ENCODE measurements around the gene IGF2R. TPM values are rescaled to one million over a fixed set of nuclear protein-coding genes. Genes with fewer than 3 reads are reported as not detected.

Gene IGF2R
- total and polyA plus RNA-seq, 2 experiments from 2014 or later = 8.1 to 30.9 TPM

DNA sequence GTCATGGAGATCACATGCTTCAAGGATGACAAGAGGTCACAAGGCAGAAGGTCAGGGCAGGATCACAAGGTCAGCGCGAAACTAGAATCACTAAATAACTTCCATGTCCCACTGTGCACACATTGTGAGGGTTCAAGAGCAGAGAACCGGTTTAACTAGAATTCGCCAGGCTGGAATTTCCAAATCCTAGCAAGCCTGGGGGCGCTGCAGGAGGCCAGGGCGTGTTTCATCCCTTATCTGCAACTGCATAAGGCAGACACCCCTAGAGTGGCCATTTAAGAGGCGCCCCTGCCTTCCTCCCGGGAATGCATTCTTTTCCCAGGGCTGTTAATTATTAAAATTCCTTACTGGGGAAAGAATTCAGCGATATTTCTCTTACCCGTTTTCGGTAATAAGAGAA is 112.5 kb downstream of the IGF2R start:
- Histone ChIP-seq H3K27me3 (replicated peaks; ENCODE audit: insufficient read depth) (no peaks in the 10 kb centered on the region), H3K9ac (no peak overlapping the region), H3K27ac (no peak overlapping the region), H3K9me3 (ENCODE audit: low read depth) (no peaks in the 10 kb centered on the region), H3K9me2 (ENCODE audit: insufficient read depth) (no peaks in the 10 kb centered on the region), H3K79me2 (ENCODE audit: insufficient read depth) (no peaks in the 10 kb centered on the region), H3K4me2 (ENCODE audit: unreplicated experiment) (no peak overlapping the region), H2AFZ (no peak overlapping the region), H3K36me3 (ENCODE audit: low read depth) (0 out of 2 replicates have a peak, but pooled peaks cover 12% of the 10 kb centered on the region), H3F3A (ENCODE audit: insufficient read depth) (peaks cover 11% of the 10 kb centered on the region; the same call in 1 of the 2 replicates), H4K20me1 (ENCODE audit: insufficient read depth) (no peaks in the 10 kb centered on the region), H3K4me1 (ENCODE audit: insufficient read depth) (peaks cover 10% of the 10 kb centered on the region), H3K4me3 (no peak overlapping the region)
- in situ Hi-C loops (cut with MboI) = no loop called here
- DNase-seq = no peak
- TF ChIP-seq EZH2 (IDR thresholded peaks at IDR 0.05; ENCODE audit: insufficient read depth, poor library complexity, severe bottlenecking) = no peak
- no peak for TF ChIP-seq EZH2phosphoT487 (IDR thresholded peaks at IDR 0.05; ENCODE audit: insufficient read depth, low read depth)
- 86 to 87% methylated on average over 11 of the region's 11 CpGs for WGBS, 2 experiments (ENCODE audit: low coverage in 1 of 2, low lambda C conversion rate in 2 of 2, missing lambda C conversion rate in 2 of 2)

DNA sequence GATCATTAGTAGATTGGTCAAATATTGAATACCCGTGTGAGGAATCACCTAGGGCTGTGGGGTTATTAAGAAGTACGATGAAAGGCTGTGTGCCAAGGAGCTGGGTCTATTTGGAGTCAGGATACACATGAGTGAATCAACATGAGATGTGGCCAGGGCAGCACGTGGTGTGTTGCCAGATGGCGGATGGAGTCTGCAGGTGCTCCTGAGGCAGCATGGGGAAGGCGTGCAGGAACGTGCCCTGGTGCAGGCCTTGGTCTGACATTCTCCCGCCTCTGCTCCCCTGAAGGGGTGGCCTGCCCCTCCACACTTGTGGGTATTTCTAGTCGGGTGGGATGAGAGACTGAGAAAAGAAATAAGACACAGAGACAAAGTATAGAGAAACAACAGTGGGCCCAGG is 113.7 kb downstream of the IGF2R start:
- H3K36me3 ChIP-seq (ENCODE audit: low read depth) = 0 out of 2 replicates have a peak, but pooled peaks cover 12% of the 10 kb centered on the region
- H3F3A ChIP-seq (ENCODE audit: insufficient read depth) = peaks cover 3% of the 10 kb centered on the region; the same call in 1 of the 2 replicates
- in situ Hi-C loops (cut with MboI) = no loop called here
- no peak overlapping the region for H3K9ac ChIP-seq
- H3K27ac ChIP-seq = no peak overlapping the region
- no peaks in the 10 kb centered on the region for H3K79me2 ChIP-seq (ENCODE audit: insufficient read depth)
- no peaks in the 10 kb centered on the region for H3K9me2 ChIP-seq (ENCODE audit: insufficient read depth)
- peaks cover 3% of the 10 kb centered on the region for H3K4me1 ChIP-seq (ENCODE audit: insufficient read depth)
- WGBS, 2 experiments (ENCODE audit: low coverage in 1 of 2, low lambda C conversion rate in 2 of 2, missing lambda C conversion rate in 2 of 2) = 83 to 84% methylated on average over 8 of the region's 8 CpGs
- TF ChIP-seq EZH2 (IDR thresholded peaks at IDR 0.05; ENCODE audit: insufficient read depth, poor library complexity, severe bottlenecking) = no peak
- TF ChIP-seq EZH2phosphoT487 (IDR thresholded peaks at IDR 0.05; ENCODE audit: insufficient read depth, low read depth) = no peak
- no peaks in the 10 kb centered on the region for H3K9me3 ChIP-seq (ENCODE audit: low read depth)
- no peak overlapping the region for H3K4me2 ChIP-seq (ENCODE audit: unreplicated experiment)
- H2AFZ ChIP-seq = no peak overlapping the region
- H3K4me3 ChIP-seq = no peak overlapping the region
- no peaks in the 10 kb centered on the region for H3K27me3 ChIP-seq (replicated peaks; ENCODE audit: insufficient read depth)
- no peak for DNase-seq
- H4K20me1 ChIP-seq (ENCODE audit: insufficient read depth) = no peaks in the 10 kb centered on the region

DNA sequence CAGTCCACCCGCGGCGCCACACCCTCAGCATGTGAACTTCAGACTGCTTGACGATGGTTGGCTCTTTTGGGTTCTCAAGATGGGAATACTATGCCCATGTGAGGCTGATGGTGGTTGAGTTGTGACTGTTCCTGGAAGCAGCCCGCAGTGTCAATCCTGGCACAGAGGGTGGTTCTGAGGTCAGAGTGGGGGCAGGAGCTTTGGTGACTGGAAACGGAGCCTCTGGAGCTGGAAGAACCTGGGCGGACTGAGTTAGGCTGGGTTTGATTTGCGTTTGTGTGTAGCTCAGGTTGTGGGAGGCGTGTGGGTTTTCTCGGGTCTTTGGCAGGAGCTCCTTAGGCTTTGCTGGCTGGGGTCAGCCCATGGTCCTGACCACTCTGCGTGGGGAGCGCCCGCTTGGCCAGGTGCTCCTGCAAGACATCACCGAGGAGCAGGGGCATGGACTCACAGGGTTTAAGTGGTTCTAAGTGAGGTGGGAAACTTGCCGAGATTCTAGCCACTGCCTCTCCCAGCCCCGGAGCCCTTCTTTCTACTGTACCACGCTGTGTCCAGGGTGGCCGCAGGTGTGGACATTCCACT is 115.4 kb downstream of the IGF2R start:
- WGBS, 2 experiments (ENCODE audit: low coverage in 1 of 2, low lambda C conversion rate in 2 of 2, missing lambda C conversion rate in 2 of 2) = 96 to 98% methylated on average over 18 of the region's 18 CpGs
- H3K4me2 ChIP-seq (ENCODE audit: unreplicated experiment) = no peak overlapping the region
- 0 out of 2 replicates have a peak, but pooled peaks cover 12% of the 10 kb centered on the region for H3K36me3 ChIP-seq (ENCODE audit: low read depth)

DNA sequence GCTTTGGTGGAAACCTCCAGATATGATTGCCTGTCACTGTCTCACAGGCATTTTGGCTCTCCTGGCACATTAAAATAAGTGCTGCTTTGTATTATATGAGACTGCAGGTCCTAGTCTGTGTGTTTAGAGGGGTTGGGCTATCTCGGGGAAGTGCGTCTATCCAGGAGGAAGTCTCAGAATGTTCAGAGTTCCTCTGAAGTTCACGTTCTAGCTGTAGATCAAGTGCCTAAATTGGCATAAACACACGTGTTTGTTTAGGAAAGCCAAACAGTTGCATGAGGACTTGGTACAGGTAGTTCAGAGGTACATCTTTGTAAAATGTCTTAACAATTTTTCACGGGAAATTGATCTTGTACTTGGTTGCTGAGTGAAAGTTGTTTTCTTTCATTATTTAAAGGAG is 116.3 kb downstream of the IGF2R start:
- Histone ChIP-seq H3K79me2 (ENCODE audit: insufficient read depth) (no peaks in the 10 kb centered on the region), H3K27me3 (replicated peaks; ENCODE audit: insufficient read depth) (no peaks in the 10 kb centered on the region), H2AFZ (no peak overlapping the region), H3K4me1 (ENCODE audit: insufficient read depth) (peaks cover 10% of the 10 kb centered on the region), H3K36me3 (ENCODE audit: low read depth) (0 out of 2 replicates have a peak, but pooled peaks cover 16% of the 10 kb centered on the region), H3K27ac (no peak overlapping the region), H3K4me2 (ENCODE audit: unreplicated experiment) (no peak overlapping the region), H3K9ac (no peak overlapping the region), H3K9me2 (ENCODE audit: insufficient read depth) (no peaks in the 10 kb centered on the region), H3K4me3 (no peak overlapping the region), H3K9me3 (ENCODE audit: low read depth) (no peaks in the 10 kb centered on the region), H4K20me1 (ENCODE audit: insufficient read depth) (no peaks in the 10 kb centered on the region), H3F3A (ENCODE audit: insufficient read depth) (peaks cover 17% of the 10 kb centered on the region)
- no peak for DNase-seq
- TF ChIP-seq EZH2phosphoT487 (IDR thresholded peaks at IDR 0.05; ENCODE audit: insufficient read depth, low read depth) (no peak), EZH2 (IDR thresholded peaks at IDR 0.05; ENCODE audit: insufficient read depth, poor library complexity, severe bottlenecking) (no peak)
- 89 to 90% methylated on average over 5 of the region's 5 CpGs for WGBS, 2 experiments (ENCODE audit: low coverage in 1 of 2, low lambda C conversion rate in 2 of 2, missing lambda C conversion rate in 2 of 2)
- in situ Hi-C loops (cut with MboI) = no loop called here

More for the DNA sequence above, 115.4 kb downstream of the IGF2R start:
- H2AFZ ChIP-seq = no peak overlapping the region
- no peaks in the 10 kb centered on the region for H3K27me3 ChIP-seq (replicated peaks; ENCODE audit: insufficient read depth)
- H4K20me1 ChIP-seq (ENCODE audit: insufficient read depth) = no peaks in the 10 kb centered on the region
- H3K9ac ChIP-seq = no peak overlapping the region
- H3K4me3 ChIP-seq = no peak overlapping the region
- in situ Hi-C loops (cut with MboI) = no loop called here
- H3F3A ChIP-seq (ENCODE audit: insufficient read depth) = peaks cover 8% of the 10 kb centered on the region
- no peak for TF ChIP-seq EZH2 (IDR thresholded peaks at IDR 0.05; ENCODE audit: insufficient read depth, poor library complexity, severe bottlenecking)
- no peak for TF ChIP-seq EZH2phosphoT487 (IDR thresholded peaks at IDR 0.05; ENCODE audit: insufficient read depth, low read depth)
- no peak overlapping the region for H3K27ac ChIP-seq
- DNase-seq = no peak
- peaks cover 8% of the 10 kb centered on the region for H3K4me1 ChIP-seq (ENCODE audit: insufficient read depth)
- H3K9me3 ChIP-seq (ENCODE audit: low read depth) = no peaks in the 10 kb centered on the region
- no peaks in the 10 kb centered on the region for H3K79me2 ChIP-seq (ENCODE audit: insufficient read depth)
- H3K9me2 ChIP-seq (ENCODE audit: insufficient read depth) = no peaks in the 10 kb centered on the region
